IMR-90 (cell line): ENCODE measurements around the gene TTC39C. TPM values are rescaled to one million over a fixed set of nuclear protein-coding genes. Genes with fewer than 3 reads are reported as not detected.

Experiments used
- ATAC-seq: fragments of 200-7000 bp; cut with Tn5 transposase; 2 replicates; pipeline ENCODE4 v1.9.1; 2020; ENCODE audit warnings: low read depth, mild to moderate bottlenecking, moderate library complexity
- BruUV-seq: library from RNA; stranded (reverse); fragments of 400-500 nt; replicated peaks from 2 replicates; lab custom pipeline; 2021; lab: Mats Ljungman, UMichigan
- CTCF ChIA-PET: fragments of 300-600 bp; formaldehyde crosslinking; extraction: SDS; loops from one replicate; lab custom pipeline; 2021; ENCODE audit warnings: antibody characterized with exemption; lab: Yijun Ruan, JAX
- POLR2A ChIA-PET: fragments of 300-600 bp; sonication (Branson Sonifier 250); formaldehyde crosslinking; loops from one replicate; lab custom pipeline; 2022; ENCODE audit warnings: antibody characterized with exemption; ENCODE audit not compliant: unreplicated experiment; lab: Charles Lee
- DNase-seq: peaks from one replicate; pipeline ENCODE4 v3.0.0; 2013
- H2AFZ ChIP-seq: replicated peaks from 2 replicates; pipeline ENCODE3; 2013; ENCODE audit warnings: low read length, mild to moderate bottlenecking; ENCODE audit not compliant: poor library complexity
- H2AK5ac ChIP-seq: 2 replicates; pipeline ENCODE4 v1.6.1; 2013; ENCODE audit warnings: low read depth, low read length, inconsistent platforms
- H2AK9ac ChIP-seq: replicated peaks from 2 replicates; pipeline ENCODE3; 2013; ENCODE audit warnings: mild to moderate bottlenecking, low read depth, low read length, moderate library complexity; ENCODE audit not compliant: poor library complexity
- H2BK120ac ChIP-seq: 2 replicates; pipeline ENCODE4 v1.6.1; 2013; ENCODE audit warnings: low read depth, low read length, inconsistent platforms
- H2BK15ac ChIP-seq: 3 replicates; pipeline ENCODE4 v1.6.1; 2013; ENCODE audit warnings: low read depth, low read length, inconsistent platforms
- H2BK20ac ChIP-seq: 2 replicates; pipeline ENCODE4 v1.6.1; 2013; ENCODE audit warnings: low read depth, mild to moderate bottlenecking, inconsistent platforms, low read length, moderate library complexity
- H2BK5ac ChIP-seq: 2 replicates; pipeline ENCODE4 v1.6.1; 2013; ENCODE audit warnings: mild to moderate bottlenecking, low read depth, low read length, inconsistent platforms; ENCODE audit not compliant: poor library complexity, severe bottlenecking
- H3K14ac ChIP-seq: replicated peaks from 2 replicates; pipeline ENCODE4 v1.6.1; 2013; ENCODE audit warnings: low read depth, low read length, inconsistent platforms
- H3K18ac ChIP-seq: 2 replicates; pipeline ENCODE4 v1.6.1; 2013; ENCODE audit warnings: low read depth, low read length, control low read depth
- H3K23ac ChIP-seq: 2 replicates; pipeline ENCODE4 v1.6.1; 2013; ENCODE audit warnings: low read depth, low read length, inconsistent platforms
- H3K27ac ChIP-seq: 2 replicates; pipeline ENCODE4 v1.5.1; 2013; ENCODE audit warnings: mild to moderate bottlenecking, control low read depth, low read length; ENCODE audit not compliant: insufficient read depth
- H3K27me3 ChIP-seq: 2 replicates; pipeline ENCODE4 v1.6.1; 2013; ENCODE audit warnings: low read length; ENCODE audit not compliant: control insufficient read depth, insufficient read depth
- H3K36me3 ChIP-seq: 2 replicates; pipeline ENCODE4 v1.6.1; 2013; ENCODE audit warnings: low read length, mixed read lengths; ENCODE audit not compliant: control insufficient read depth, insufficient read depth
- H3K4ac ChIP-seq: 2 replicates; pipeline ENCODE4 v1.6.1; 2013; ENCODE audit warnings: low read depth, low read length, inconsistent platforms
- H3K4me1 ChIP-seq: 2 replicates; pipeline ENCODE4 v1.6.1; 2013; ENCODE audit warnings: low read length, mixed read lengths; ENCODE audit not compliant: control insufficient read depth, insufficient read depth
- H3K4me2 ChIP-seq: 2 replicates; pipeline ENCODE4 v1.6.1; 2013; ENCODE audit warnings: low read depth, mild to moderate bottlenecking, control low read depth, low read length, moderate library complexity
- H3K4me3 ChIP-seq: 2 replicates; pipeline ENCODE4 v1.5.1; 2013; ENCODE audit warnings: low read depth, mild to moderate bottlenecking, control low read depth, low read length, moderate library complexity; ENCODE audit not compliant: insufficient read depth
- H3K56ac ChIP-seq: 2 replicates; pipeline ENCODE4 v1.6.1; 2013; ENCODE audit warnings: low read length, inconsistent platforms; ENCODE audit not compliant: insufficient read depth; ENCODE audit errors: extremely low read depth
- H3K79me1 ChIP-seq, 2 experiments: 2 replicates each; pipeline ENCODE4 v1.6.1; 2013; ENCODE audit warnings: low read length in 2 of 2, inconsistent platforms in 1 of 2, low read depth in 1 of 2
- H3K9ac ChIP-seq: 2 replicates; pipeline ENCODE4 v1.6.1; 2013; ENCODE audit warnings: low read depth, low read length, control low read depth
- H3K9me1 ChIP-seq: 2 replicates; pipeline ENCODE4 v1.6.1; 2013; ENCODE audit warnings: low read length, inconsistent platforms; ENCODE audit not compliant: insufficient read depth
- H3K9me3 ChIP-seq: 2 replicates; pipeline ENCODE4 v1.6.1; 2013; ENCODE audit warnings: low read length; ENCODE audit not compliant: control insufficient read depth, insufficient read depth
- H4K20me1 ChIP-seq: 2 replicates; pipeline ENCODE4 v1.6.1; 2013; ENCODE audit warnings: low read length, inconsistent platforms; ENCODE audit not compliant: insufficient read depth
- H4K5ac ChIP-seq: 2 replicates; pipeline ENCODE4 v1.6.1; 2013; ENCODE audit warnings: mild to moderate bottlenecking, low read depth, low read length, control low read depth
- H4K8ac ChIP-seq, 2 experiments: 2 replicates each; pipeline ENCODE4 v1.6.1; 2013; ENCODE audit warnings: low read depth in 2 of 2, low read length in 2 of 2, control low read depth in 1 of 2, inconsistent platforms in 1 of 2
- H4K91ac ChIP-seq: 2 replicates; pipeline ENCODE4 v1.6.1; 2013; ENCODE audit warnings: low read depth, low read length, inconsistent platforms; ENCODE audit not compliant: insufficient read depth
- BHLHE40 ChIP-seq: fragments of 150-350 bp; IDR thresholded peaks from 2 replicates; pipeline ENCODE4 v1.6.1; 2016; ENCODE audit warnings: mild to moderate bottlenecking, low read depth, low read length
- CEBPB ChIP-seq: IDR thresholded peaks from 2 replicates; pipeline ENCODE4 v1.6.1; 2012; ENCODE audit warnings: low read depth, low read length, improper control_type of control experiment
- ELK1 ChIP-seq: fragments of 150-350 bp; IDR thresholded peaks from 2 replicates; pipeline ENCODE4 v1.6.1; 2016; ENCODE audit warnings: low read depth, mild to moderate bottlenecking, low read length, moderate library complexity, borderline replicate concordance
- MAFK ChIP-seq: IDR thresholded peaks from 2 replicates; pipeline ENCODE4 v1.6.1; 2012; ENCODE audit warnings: low read depth, low read length, improper control_type of control experiment
- MAZ ChIP-seq: IDR thresholded peaks from 2 replicates; pipeline ENCODE4 v1.6.1; 2012; ENCODE audit warnings: low read depth, mild to moderate bottlenecking, low read length, improper control_type of control experiment, moderate library complexity, borderline replicate concordance
- MXI1 ChIP-seq: IDR thresholded peaks from 2 replicates; pipeline ENCODE4 v1.6.1; 2012; ENCODE audit warnings: low read depth, mild to moderate bottlenecking, low read length, moderate library complexity, borderline replicate concordance
- POLR2A ChIP-seq: IDR thresholded peaks from 2 replicates; pipeline ENCODE4 v1.6.1; 2012; ENCODE audit warnings: mild to moderate bottlenecking, low read depth, low read length
- RAD21 ChIP-seq: IDR thresholded peaks from 2 replicates; pipeline ENCODE4 v1.6.1; 2012; ENCODE audit warnings: low read length, improper control_type of control experiment
- SMC3 ChIP-seq: fragments of 150-350 bp; IDR thresholded peaks from 2 replicates; pipeline ENCODE4 v1.6.1; 2016; ENCODE audit warnings: low read depth, mild to moderate bottlenecking, antibody characterized with exemption, low read length, moderate library complexity
- WGBS, 2 experiments: methylation state at CpG; one replicate each; pipeline versions ENCODE4 v1.1.5 to v1.1.7; 2013; ENCODE audit warnings: missing lambda C conversion rate in 2 of 2; ENCODE audit not compliant: insufficient read length in 1 of 2; ENCODE audit errors: extremely low coverage in 2 of 2; 5-methylcytosine and 5-hydroxymethylcytosine counted together
- dilution Hi-C: fragments of 300-500 bp; cut with HindIII; formaldehyde crosslinking; loops from one replicate; pipeline ENCODE4 v1.14.3; 2018; ENCODE audit warnings: low sequenced_read_pairs; ENCODE audit not compliant: unreplicated experiment
- in situ Hi-C: fragments of 300-500 bp; cut with MboI; formaldehyde crosslinking; loops from 3 replicates; pipeline ENCODE4 v1.14.3; 2019; ENCODE audit warnings: low sequenced_read_pairs, inconsistent platforms, mixed read lengths
- intact Hi-C: fragments of 100-400 bp; cut with micrococcal nuclease; formaldehyde crosslinking; loops from 2 replicates; pipeline ENCODE4 v1.10.0; 2022
- polyA plus RNA-seq, 3 experiments: library from polyadenylated mRNA; depleted of rRNA; stranded (reverse); fragments of >200 nt; gene quantifications; 2 replicates each; pipeline ENCODE4 v1.2.3, GENCODE V29; 2012; ENCODE audit warnings: low replicate concordance in 1 of 3
- total RNA-seq: library from RNA; depleted of rRNA; stranded (reverse); fragments of >200 nt; gene quantifications from 2 replicates; pipeline ENCODE4 v1.2.3, GENCODE V29; 2012

Gene TTC39C
- total and polyA plus RNA-seq, 2 of the 4 experiments (the other 2 are of a cell fraction) = 8.0 to 20.8 TPM

GRCh38 chr18:24013051-24013450 is 1.5 kb upstream of the TTC39C start (continued):
- TF ChIP-seq ELK1 (no peak), MAFK (no peak)

GRCh38 chr18:24014986-24015638 is 558 bp downstream of the TTC39C start:
- in situ Hi-C loops (no loop called here), dilution Hi-C loops (no loop called here), intact Hi-C loops (loop anchor here (1.0 to 10.0 kb wide), 5 partner anchors 61 to 390 kb away; no protein-coding TSS in a partner anchor)
- Histone ChIP-seq H3K23ac (peak overlapping the region; percentile 77; the same call in 1 of the 2 replicates), H2BK5ac (peak overlapping the region; percentile 88), H3K4me1 (peaks cover 4% of the 10 kb centered on the region; the same call in 1 of the 2 replicates), H4K91ac (peak overlapping the region; percentile 68), H3K14ac (0 out of 2 replicates have a peak overlapping the region, but pooled peaks have one; percentile 54), H3K27ac (peak overlapping the region; percentile 97), H3K4me3 (peak overlapping the region; percentile 82), H4K5ac (peak overlapping the region; percentile 40; the same call in 1 of the 2 replicates), H3K9ac (peak overlapping the region; percentile 91), H4K20me1 (peaks cover 32% of the 10 kb centered on the region), H2BK20ac (0 out of 2 replicates have a peak overlapping the region, but pooled peaks have one; percentile 36), H3K4me2 (peak overlapping the region; percentile 83), H4K8ac (peak overlapping the region; percentile 1 to 60; a peak in 2 of 4 replicates), H3K79me1 (peaks cover 24 to 41% of the 10 kb centered on the region in 2 experiments), H3K4ac (peak overlapping the region; percentile 66), H2BK120ac (peak overlapping the region; percentile 73), H3K36me3 (0 out of 2 replicates have a peak, but pooled peaks cover 1% of the 10 kb centered on the region), H3K9me3 (no peaks in the 10 kb centered on the region), H2AFZ (peak overlapping the region; percentile 92), H2AK9ac (peak overlapping the region; percentile 8), H3K56ac (peak overlapping the region; percentile 47), H3K18ac (peak overlapping the region; percentile 61; the same call in 1 of the 2 replicates), H2BK15ac (no peak overlapping the region), H2AK5ac (peak overlapping the region; percentile 3; the same call in 1 of the 2 replicates), H3K9me1 (peaks cover 18% of the 10 kb centered on the region), H3K27me3 (0 out of 2 replicates have a peak, but pooled peaks cover 2% of the 10 kb centered on the region)
- no peak for TF ChIP-seq RAD21
- peak; percentile 78 for TF ChIP-seq BHLHE40
- TF ChIP-seq ELK1 = no peak
- TF ChIP-seq MXI1 = no peak
- TF ChIP-seq MAZ = no peak
- peak; percentile 97 for TF ChIP-seq CEBPB
- 0 out of 2 replicates have a peak, but pooled peaks have one; percentile 3 for TF ChIP-seq SMC3
- TF ChIP-seq POLR2A = peak; percentile 56; the same call in 1 of the 2 replicates
- ATAC-seq (peak; percentile 28), DNase-seq (peak; percentile 76)
- BruUV-seq = no TSS peak
- ChIA-PET CTCF (no interaction called here), POLR2A (interaction anchor here (0.6 kb wide), 2 partner anchors 71 to 1381 kb away, joined by 3 to 4 read pairs; no protein-coding TSS in a partner anchor)
- WGBS, 2 experiments = 2% methylated on average over 21 of the region's 50 CpGs; no CpG with 5 or more reads in 1 of the 2 experiments
